ENCODE measurements around the gene PAPSS1.
"Not testable (repeated sequence)": the region's sequence is repeated elsewhere in the genome, so short reads cannot be mapped to it uniquely, and the experiment has no call there.

- not testable (repeated sequence) for TF ChIP-seq CTCF (IDR thresholded peaks at IDR 0.05; ENCODE audit: control extremely low read depth in 1 of 3, insufficient read depth in 1 of 3, low read depth in 1 of 3, low read length in 3 of 3); POLR2AphosphoS5 (IDR thresholded peaks at IDR 0.05; ENCODE audit: low read depth, low read length); MAX (IDR thresholded peaks at IDR 0.05); EP300 (IDR thresholded peaks at IDR 0.05; ENCODE audit: borderline replicate concordance in 1 of 2, low read depth in 2 of 2, low read length in 2 of 2); CBX5 (IDR thresholded peaks at IDR 0.05; ENCODE audit: low read depth, low read length); POLR2A (IDR thresholded peaks at IDR 0.05; ENCODE audit: control extremely low read depth in 1 of 2, low read depth in 2 of 2, low read length in 2 of 2); FOSL1 (IDR thresholded peaks at IDR 0.05; ENCODE audit: insufficient read depth, low read depth, low read length); EZH2 (IDR thresholded peaks at IDR 0.05; ENCODE audit: low read depth, low read length, severe bottlenecking); CHD1 (IDR thresholded peaks at IDR 0.05; ENCODE audit: low read depth, low read length); SIN3A (conservative IDR thresholded peaks at IDR 0.05 in 1 of 2, IDR thresholded peaks at IDR 0.05 in 1 of 2; ENCODE audit: low read depth in 1 of 2, low read length in 2 of 2); RBBP5 (IDR thresholded peaks at IDR 0.05; ENCODE audit: borderline replicate concordance, low read depth, low read length); RAD21 (IDR thresholded peaks at IDR 0.05 in 1 of 2, conservative IDR thresholded peaks at IDR 0.05 in 1 of 2; ENCODE audit: low read depth in 2 of 2, low read length in 2 of 2); USF2 (IDR thresholded peaks at IDR 0.05; ENCODE audit: low read length)
These were observed 3.3 kb upstream of the PAPSS1 start for GRCh38 chr4:107723331-107723730.

All from H1 (cell line).